NCI-H748 treated with DMSO at 0.1 percent for 48 hours (cell line): Measurements from ENCODE around the gene UBE2E2.
A peak's percentile ranks its signal among the peaks of the same experiment; 100 is the strongest.

Experiments
- DNase-seq: peaks from one replicate; lab custom pipeline; 2025; lab: John Stamatoyannopoulos, UW

The UBE2E2 gene

DNA sequence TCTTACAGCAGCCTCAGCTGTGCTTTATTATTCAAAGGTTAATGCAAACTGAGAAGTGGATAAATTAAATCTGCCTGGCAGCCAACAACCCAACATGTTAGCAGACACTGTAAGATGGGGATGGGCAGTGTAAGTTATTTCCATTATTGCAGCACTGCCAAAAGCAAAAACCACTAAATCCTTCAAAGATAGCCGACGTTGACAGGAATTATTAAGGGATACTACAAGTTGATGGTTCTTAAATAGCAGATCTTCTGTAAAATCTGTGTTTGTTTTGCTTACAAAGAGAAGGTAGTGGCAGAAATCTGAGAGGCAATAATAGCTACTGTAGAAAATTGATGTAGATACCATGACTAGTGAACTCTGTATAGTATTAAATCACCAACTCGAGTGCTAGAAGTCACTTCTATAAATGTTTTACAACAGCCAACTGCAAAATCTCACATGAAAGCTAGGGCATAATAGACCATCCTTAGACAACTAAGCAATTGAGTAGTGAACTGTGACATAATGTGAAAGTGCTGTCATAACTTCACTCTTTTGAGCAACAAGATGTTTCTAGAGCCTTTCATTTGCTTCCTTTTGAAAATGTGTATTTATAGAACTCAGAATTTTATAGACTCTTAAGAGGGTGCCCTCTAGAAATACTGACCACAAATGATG lies 278.6 kb downstream of the UBE2E2 start:
- DNase-seq = no peak

DNA sequence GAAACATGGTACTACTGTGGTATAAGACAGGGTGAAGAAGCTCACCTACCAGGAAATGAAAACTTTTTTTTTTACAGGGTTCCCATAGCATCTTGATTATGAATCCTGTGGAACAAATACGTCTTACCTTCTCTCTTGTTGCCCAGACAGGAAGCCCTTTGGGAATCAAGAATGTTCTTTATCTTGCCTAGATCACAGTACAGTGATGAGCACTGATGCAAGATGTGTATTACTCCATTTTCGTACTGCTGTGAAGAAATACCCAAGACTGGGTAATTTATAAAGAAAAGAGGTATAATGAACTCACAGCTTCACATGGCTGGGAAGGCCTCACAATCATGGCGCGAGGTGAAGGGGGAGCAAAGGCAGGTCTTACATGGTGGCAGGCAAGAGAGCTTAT lies 281.3 kb downstream of the UBE2E2 start:
- no peak for DNase-seq

DNA sequence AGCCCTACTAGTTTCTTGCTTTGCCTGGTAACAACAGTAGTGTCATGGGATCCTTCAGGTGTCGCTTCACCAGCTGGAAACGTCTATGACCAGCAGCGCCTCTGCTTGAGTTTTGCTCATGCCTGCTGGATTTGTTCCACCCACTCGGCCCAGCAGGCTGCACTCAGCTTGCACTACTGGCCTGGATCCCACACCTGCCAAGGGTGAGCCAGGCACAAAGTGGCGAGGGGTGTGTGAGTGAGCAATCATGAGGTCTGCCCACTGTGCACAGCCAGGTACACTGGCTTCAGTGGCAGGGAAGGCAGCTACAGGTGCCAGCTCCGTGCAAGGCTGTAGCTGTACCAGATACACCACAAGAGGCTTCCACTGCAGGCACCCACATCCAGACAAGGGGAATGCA lies 282.8 kb downstream of the UBE2E2 start:
- DNase-seq = no peak

DNA sequence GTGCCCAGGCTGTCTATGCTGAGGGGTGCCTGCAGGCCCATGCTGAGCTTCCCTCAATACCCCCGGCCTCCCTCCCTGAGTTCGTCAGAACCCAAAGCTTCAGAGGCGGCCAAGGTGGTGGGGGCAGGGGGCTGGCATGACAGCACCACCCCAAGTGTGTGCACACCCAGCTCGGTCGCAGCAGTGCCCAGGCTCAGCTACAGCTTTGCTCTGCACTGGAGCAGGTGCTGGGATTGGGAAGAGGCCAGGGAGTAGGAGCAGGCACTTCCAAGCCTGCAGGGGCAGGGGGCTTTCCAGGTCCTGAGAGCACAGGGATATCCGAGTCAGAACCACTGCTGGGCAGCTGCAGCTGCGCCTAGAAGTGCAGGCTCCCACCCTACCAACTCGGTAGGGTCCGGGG lies 283.9 kb downstream of the UBE2E2 start:
- DNase-seq = no peak

DNA sequence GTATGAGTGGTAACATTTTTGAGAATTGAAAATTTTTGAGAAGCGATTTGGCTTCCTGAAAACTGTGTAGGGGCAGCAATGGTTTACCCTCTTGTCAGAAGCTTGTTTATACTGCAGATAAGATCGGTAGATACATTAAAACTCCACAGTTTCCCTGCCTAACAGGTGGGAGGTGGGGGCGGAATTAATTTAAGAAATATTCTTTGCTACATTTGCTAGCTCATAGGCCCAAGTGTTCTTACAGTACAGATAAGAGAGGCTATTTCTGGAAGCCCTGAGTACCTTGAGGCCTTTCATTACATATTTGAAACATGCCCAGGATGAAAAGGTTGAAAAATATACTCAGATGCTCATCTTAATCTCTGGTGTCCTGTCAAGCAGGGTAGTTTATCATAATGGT lies 285.5 kb downstream of the UBE2E2 start:
- DNase-seq = no peak

DNA sequence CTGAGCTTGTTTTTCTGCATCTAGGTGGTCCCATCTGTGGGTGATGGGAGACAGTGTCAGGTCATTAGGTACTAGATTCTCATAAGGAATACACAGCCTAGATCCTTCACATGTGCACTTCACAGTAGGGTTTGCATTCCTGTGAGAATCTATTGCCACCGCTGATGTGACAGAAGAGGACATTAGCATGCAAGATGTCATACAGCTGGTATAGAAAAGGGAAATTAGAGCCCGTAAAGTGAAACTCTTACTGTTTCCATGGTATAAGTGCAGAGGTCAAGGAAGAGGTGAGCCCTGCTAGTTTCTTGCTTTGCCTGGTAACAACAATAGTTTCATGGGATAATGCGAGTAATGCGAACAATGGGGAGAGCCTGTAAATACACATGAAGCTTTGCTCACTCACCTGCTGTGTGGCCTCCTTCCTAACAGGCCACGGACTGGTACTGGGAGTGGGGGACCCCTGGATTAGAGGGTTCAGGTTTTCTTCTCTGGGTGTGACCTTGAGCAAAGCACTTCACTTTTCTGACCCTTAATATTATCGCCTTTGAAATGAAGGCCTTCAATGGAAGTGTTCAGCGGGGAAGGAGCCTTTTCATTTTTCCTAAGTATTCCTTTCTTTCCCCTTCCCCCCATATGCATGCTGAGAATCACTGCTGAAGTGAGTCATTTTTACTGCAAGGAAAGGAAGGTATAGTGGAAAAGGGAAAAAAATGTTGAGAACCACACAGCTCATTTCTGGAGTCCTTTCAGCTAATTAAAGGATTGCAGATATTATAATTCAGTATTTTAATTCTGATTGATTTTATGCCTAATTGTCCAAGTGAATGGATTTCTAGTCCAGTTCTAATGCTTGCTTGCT lies 286.4 kb downstream of the UBE2E2 start:
- no peak for DNase-seq

DNA sequence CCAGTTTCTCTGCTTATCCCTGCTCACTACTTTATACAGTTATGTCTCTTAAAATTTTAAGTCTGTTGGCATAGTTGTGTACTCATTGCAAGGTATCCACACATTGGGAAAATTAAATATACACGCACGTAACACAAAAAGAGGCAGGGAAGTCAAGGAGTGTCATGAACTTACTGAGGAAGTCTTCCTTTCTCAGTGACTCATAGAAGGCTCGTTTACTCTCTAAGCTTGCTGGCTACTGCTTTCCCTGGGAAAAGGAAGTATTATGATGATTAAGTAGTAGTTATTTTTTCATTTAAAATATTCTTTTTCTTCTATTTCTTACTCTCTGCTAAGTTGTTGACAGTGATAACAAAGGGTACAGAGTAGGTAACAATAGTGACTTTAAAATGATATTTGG lies 287.3 kb downstream of the UBE2E2 start:
- no peak for DNase-seq

DNA sequence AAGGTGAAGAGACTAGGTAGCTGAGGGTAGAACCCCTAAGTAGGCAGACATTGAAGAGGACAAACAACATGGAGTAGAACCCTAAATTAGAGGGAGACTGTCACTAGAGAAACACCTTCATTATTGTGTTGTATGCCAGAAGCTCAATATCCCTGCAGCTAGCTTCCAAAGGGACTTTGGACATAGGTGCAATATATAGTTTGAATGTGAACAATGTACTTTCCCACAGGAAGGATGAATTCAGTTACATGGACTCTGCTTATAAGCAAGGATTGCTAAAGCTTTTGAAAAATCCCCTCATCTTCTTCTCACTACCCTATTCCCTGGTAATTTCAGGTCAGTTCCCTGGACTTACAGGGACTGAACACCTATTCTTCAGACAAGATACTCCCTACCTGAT lies 288.9 kb downstream of the UBE2E2 start:
- DNase-seq = no peak

DNA sequence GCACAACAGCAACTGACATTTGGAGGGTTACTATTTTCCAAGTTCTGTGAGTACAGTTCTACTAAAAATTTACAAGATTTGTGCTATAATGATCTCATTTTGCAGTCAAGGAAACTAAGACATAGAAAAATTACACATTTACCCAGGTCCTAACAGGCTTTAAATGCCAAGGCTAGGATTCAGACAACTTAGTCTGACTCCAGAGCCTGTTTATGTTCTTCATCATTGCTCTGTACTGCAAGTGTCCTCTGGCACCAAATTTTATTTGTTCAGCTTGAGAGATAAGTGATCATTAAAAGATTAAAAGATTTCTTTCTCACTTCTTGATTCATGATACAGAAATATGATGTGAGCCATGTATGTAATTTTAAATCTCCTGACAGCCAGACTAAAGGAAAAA lies 290.8 kb downstream of the UBE2E2 start:
- DNase-seq = no peak

DNA sequence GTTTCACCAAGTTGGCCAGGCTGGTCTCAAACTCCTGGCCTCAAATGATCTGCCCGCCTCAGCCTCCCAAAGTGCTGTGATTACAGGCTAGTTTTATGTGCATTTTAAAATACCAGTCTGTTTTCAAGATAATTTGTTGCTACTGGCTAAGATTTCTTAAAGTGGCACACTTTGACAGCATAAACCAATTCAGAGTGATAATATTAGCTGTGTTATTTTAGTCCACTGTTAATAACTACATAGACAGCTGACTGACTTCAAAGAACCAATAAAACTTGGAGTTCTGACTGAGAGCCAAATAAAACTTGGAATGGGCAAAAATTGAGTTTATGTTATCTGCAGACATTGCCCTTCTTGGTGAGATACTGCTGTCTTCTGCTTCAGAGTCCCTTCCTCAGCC lies 291.8 kb downstream of the UBE2E2 start:
- no peak for DNase-seq

DNA sequence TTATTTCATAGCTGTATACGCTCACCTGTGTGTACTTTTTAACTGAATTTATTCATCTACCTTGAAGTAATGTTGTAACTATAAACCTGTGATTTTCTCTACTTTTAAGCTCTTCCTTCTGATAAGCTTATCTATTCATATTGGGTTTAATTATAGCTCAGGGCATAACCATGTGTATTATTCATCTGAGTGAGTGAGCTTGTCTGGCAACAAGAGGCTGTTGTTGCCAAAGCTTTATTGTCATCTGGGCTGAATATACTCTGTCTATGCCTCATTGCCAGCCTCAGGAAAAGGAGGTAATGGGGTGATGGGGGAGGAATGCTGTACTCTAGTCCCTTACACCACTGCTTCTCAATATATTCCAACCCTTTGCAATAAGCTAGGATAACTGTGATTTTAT lies 292.4 kb downstream of the UBE2E2 start:
- no peak for DNase-seq

DNA sequence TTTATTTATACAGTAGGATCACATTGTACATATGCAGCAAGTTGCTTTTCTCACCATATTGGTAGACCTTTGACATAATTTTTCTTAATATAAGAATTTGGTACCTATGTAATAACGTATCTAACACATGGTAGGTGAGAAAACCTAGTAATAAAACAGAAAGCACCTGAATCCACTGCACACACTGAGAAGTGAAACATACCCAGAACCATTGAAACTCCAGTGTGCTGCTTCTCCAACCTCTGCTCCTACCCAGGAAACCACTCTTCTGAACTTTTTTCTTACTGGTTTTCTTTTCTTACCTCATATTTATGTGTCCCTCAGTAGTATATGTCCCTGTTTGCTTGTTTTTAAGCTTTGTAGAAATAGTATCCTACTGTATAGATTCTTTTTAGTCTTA lies 293.0 kb downstream of the UBE2E2 start:
- DNase-seq = no peak

DNA sequence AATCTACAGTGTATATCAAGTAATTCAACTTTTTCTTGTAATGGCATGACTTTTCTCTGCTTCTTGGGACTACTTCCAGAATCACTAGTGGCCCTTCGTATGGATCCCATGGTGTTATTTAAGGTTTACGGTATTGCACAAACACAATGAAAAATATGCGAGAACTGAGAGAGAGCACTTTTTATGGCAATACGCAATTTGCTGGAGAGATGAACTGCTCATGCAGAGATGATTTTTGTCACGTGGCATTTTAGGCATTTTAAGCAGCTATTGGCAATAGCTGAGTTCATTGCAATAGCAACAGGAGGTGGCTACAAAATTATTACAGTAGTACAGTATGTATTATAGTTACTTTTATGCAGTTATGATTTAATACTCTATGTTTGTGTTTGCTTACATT lies 294.0 kb downstream of the UBE2E2 start:
- no peak for DNase-seq

DNA sequence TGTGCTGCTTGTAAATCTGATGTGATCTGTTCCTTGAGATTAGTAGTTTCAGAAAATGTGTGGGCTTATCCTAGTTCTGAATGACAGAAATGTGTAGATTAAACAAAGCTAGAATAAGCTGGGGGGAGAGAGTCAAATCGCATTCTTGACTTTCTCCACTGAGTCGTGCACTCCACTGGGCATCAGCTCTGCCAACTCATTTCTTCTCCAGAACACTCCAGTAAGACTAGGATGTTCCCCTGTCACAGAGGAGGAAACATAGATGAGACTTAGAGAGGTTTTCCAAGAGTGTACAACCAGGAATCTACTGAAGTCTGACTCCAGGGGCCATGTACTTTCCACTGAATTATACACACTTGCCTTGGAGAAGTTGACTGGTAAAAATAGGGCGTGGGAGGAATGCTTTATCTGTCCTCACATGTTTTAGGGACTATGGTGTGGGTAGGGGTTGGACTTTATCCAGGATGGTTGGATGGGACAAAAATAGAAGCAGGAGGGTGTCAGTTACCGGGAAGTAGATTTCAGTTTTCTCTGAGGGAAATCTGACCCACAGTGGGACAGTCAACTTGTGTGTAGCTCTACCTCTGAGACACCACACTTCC lies 298.2 kb downstream of the UBE2E2 start:
- no peak for DNase-seq

DNA sequence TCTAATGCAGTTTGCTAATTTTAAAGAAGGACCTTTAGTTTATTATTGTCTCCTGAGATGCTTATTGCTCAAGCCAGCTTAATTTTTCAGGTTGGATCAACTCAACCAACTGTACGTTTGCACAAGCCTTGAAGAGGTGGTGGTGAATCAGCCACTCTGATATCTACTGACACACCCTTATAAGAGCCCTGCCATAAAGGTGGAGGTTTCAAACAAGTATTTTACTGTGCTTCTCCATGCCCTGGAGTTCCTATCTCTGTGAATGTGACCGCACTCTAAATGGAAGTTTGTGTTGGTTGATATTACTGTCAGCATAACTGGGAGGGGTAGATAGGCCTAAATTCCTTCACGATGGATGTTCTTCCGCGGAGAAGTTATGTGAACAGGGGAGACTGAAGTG lies 305.3 kb downstream of the UBE2E2 start:
- DNase-seq = no peak

DNA sequence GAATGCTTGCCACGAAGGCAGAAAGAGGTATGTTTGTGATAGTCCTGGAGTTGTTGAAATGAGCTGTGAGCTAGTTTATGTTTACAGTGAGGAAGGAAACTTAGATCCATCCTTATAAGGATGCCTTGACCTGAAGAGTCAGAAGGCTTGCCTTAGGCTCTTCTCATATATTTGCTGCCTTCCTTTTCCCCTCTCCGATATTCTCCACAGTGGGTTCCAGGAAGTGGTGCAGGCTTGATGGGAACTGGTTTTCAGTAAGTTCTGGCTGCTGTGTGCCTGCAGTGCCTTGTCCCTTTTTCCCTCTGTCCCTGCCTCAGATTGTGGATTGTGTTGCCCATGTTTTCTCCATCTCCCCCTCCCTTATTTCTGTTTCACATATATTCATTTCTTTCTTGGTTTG lies 315.3 kb downstream of the UBE2E2 start:
- no peak for DNase-seq

DNA sequence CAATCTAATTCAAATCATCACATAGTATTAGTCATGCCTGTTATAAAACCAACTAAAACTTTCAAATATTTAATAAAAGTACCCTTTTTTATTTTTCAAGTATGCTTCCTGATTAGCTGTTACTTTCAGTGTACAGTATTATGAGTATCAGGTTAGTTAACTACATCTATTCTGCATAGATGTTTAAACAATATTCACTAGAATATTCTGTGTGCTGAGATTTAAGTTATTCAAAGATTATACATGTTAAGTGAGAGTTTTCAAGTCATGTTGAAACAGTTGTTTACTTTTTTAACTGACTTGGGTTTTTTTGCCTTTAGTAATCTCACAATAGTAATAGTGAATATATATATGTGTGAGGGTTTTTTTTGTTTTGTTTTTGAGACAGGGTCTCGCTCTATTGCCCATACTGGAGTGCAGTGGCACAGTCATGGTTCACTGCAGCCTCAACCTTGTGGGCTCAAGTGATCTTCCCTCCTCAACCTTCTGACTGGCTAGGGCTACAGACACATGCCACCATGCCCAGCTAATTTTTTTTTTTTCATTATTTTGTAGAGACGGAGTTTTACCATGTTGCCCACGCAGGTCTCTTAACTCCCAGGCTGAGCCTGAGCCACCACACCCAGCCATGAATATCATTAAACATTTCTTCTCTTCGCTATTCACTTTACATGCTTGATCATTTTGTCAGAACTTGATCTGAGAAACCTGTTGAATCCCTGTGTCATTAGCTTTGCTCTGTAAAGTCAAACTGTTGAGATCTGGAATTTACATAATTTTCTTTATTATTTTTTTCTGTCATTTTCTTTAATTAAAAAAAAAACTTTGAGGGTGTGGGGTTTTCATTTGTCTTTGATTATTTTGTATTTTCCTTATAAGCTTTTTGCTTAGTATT lies 316.4 kb downstream of the UBE2E2 start:
- DNase-seq = no peak

DNA sequence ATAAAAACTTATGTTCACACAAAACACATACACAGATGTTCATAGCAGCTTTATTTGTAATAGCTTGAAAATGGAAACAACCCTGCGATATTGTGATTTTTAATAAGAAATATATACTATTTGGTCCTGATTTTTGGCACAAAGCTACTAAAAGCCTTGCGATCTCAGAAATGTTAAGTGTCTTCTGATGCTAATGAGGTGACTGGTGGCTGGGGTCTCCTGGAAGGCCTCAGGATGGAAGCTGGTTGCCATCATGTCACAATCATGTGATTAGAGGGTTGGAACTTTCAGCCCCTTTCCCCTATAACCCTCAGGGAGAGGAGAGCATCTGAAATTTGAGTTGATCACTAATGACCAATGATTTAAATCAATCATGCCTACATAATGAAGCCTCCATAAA lies 324.2 kb downstream of the UBE2E2 start:
- DNase-seq = no peak

DNA sequence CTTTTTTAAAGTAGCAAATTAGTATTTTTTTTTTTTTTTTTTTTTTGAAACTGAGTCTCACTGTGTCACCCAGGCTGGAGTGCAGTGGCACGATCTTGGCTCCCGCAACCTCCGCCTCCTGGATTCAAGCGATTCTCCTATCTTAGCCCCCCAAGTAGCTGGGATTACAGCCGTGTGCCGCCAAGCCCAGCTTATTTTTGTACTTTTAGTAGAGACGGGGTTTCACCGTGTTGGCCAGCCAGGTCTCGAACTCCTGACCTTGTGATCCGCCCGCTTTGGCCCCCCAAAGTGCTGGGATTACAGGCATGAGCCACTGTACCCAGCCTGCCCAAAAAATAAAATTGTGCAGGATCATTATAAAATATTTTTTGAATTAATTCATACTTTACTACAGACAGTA lies 330.5 kb downstream of the UBE2E2 start:
- DNase-seq = no peak

DNA sequence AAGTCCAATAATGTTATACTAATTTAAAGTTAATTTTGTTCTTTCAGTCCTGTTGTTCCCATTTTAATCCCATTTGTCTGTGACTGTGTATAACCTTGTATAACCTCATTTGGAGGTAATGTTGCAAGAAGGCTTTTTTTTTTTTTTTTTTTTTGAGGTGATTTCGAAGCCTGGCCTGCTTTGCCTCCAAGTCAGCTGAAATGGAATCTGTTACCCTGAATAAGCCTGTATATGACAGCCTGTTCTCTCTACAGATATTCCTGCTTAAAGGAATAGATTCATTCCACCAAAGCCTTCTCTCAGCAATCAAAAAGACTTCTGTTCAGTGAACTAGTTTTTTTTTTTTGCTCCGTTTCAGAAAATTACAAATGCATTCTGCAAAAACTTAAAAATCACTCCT lies 330.9 kb downstream of the UBE2E2 start:
- DNase-seq = no peak

DNA sequence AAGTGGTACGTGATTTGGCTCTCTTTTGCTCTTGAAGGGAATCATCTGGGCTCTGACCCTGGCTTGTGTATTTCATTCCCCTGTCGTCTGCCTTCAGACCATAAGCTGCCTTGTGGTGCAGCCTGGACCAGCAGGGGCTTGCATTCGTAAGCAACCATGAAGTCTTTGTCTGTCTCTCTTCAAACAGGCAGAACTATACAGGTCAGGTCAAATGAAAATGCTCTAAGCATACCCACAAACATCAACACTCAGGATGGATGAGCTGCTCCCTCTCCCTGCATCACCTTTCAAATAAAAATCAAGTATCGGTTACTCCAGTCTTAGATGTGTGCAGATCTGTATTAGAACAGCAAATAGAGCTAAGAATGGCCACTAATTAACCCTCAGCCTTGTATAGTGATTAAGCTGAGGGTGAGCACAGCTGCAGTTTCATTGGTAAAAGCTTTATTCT lies 334.0 kb downstream of the UBE2E2 start:
- DNase-seq = peak; percentile 64

DNA sequence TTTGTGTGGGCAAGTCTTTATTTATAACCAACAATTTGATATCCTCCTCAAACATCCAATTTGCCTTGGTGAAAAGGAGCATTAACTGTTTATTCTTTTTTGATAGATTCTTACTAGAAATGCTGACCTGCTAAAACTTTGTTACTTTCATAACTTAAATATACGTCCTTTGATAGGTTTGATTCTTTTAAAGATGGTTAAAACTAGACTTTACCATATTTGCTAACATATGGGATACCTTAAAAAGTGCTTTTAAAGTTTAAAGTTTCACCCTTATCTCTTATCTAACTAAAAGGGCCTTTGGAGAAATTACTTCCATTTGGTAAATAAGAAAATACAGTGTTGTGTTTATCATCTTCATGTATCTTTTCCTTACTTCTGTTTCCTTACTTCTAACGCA lies 336.1 kb downstream of the UBE2E2 start:
- DNase-seq = no peak
